ENCODE data around the gene GNB1L. TPM values are rescaled to one million over a fixed set of nuclear protein-coding genes. Genes with fewer than 3 reads are reported as not detected.

GNB1L gene
- total RNA-seq, 1 experiment from 2014 or later, result 10.3 TPM

DNA sequence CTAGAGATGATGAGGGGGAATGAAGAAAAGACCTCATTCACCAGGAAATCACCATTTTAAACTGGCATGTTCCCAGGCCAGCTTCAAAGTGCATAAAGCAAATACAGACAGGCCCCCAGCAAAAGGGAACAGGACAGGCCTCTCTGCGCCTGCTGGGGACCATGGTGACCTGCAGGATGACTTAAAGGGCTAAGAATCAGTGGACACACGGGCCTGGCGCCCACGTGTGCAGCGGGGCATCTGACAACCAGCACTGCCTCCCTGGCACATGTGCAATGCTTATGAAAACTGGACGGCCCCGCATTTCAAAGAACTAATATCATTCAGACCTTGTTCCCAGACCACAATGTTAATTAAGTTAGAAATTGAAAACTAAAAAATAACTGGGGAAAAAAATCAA is 58.5 kb downstream of the GNB1L start:
- no peak for DNase-seq
- no peaks in the 10 kb centered on the region for H3F3A ChIP-seq (ENCODE audit: insufficient read depth, low read depth)
- ChIA-PET POLR2A (ENCODE audit: unreplicated experiment) (no interaction called here), CTCF (no interaction called here)
- intact Hi-C loops (cut with micrococcal nuclease; ENCODE audit: unreplicated experiment), result no loop called here
- no peaks in the 10 kb centered on the region for H4K20me1 ChIP-seq (ENCODE audit: insufficient read depth)
- no peaks in the 10 kb centered on the region for H3K36me3 ChIP-seq (ENCODE audit: low read depth)
- no peaks in the 10 kb centered on the region for H3K79me2 ChIP-seq (ENCODE audit: low read depth)
- H3K9me2 ChIP-seq (ENCODE audit: insufficient read depth), result no peaks in the 10 kb centered on the region
- H3K27me3 ChIP-seq (ENCODE audit: insufficient read depth, low read depth), result no peaks in the 10 kb centered on the region
- H2AFZ ChIP-seq, result no peak overlapping the region
- no peak overlapping the region for H3K4me3 ChIP-seq
- H3K9me3 ChIP-seq (ENCODE audit: insufficient read depth, low read depth), result no peaks in the 10 kb centered on the region
- no peak for TF ChIP-seq EZH2 (IDR thresholded peaks at IDR 0.05; ENCODE audit: low read depth)
- TF ChIP-seq, protein P1, sequence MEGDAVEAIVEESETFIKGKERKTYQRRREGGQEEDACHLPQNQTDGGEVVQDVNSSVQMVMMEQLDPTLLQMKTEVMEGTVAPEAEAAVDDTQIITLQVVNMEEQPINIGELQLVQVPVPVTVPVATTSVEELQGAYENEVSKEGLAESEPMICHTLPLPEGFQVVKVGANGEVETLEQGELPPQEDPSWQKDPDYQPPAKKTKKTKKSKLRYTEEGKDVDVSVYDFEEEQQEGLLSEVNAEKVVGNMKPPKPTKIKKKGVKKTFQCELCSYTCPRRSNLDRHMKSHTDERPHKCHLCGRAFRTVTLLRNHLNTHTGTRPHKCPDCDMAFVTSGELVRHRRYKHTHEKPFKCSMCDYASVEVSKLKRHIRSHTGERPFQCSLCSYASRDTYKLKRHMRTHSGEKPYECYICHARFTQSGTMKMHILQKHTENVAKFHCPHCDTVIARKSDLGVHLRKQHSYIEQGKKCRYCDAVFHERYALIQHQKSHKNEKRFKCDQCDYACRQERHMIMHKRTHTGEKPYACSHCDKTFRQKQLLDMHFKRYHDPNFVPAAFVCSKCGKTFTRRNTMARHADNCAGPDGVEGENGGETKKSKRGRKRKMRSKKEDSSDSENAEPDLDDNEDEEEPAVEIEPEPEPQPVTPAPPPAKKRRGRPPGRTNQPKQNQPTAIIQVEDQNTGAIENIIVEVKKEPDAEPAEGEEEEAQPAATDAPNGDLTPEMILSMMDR (conservative IDR thresholded peaks at IDR 0.05), result no peak
- no peak overlapping the region for H3K4me2 ChIP-seq
- no peak overlapping the region for H3K27ac ChIP-seq
- BruUV-seq (replicated peaks), result no TSS peak
- H3K4me1 ChIP-seq (replicated peaks; ENCODE audit: insufficient read depth), result no peaks in the 10 kb centered on the region

DNA sequence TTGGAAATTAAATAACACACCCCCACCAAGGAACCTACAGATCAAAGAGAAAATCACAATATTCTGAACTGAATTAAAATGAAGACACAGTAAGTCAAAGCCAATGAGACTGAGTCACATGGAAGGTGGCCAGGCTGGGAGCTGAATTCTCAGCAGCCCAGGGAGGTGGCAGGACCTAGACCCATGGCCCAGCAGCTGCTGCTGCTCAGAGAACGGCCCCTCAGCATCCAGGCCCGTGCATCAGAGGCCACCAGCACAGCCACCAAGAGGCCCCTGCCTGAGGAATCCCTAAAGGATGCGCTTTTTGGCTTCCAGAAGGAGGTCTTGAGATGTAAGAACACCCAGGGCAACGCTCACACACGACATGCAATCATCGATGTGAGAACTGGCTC is 59.1 kb downstream of the GNB1L start:
- Histone ChIP-seq H3K79me2 (ENCODE audit: low read depth) (no peaks in the 10 kb centered on the region), H3K27me3 (ENCODE audit: insufficient read depth, low read depth) (no peaks in the 10 kb centered on the region), H3K9me3 (ENCODE audit: insufficient read depth, low read depth) (no peaks in the 10 kb centered on the region), H3K4me3 (no peak overlapping the region), H3F3A (ENCODE audit: insufficient read depth, low read depth) (no peaks in the 10 kb centered on the region), H3K27ac (no peak overlapping the region), H4K20me1 (ENCODE audit: insufficient read depth) (no peaks in the 10 kb centered on the region), H2AFZ (no peak overlapping the region), H3K4me1 (replicated peaks; ENCODE audit: insufficient read depth) (no peaks in the 10 kb centered on the region), H3K4me2 (no peak overlapping the region), H3K36me3 (ENCODE audit: low read depth) (no peaks in the 10 kb centered on the region), H3K9me2 (ENCODE audit: insufficient read depth) (no peaks in the 10 kb centered on the region)
- intact Hi-C loops (cut with micrococcal nuclease; ENCODE audit: unreplicated experiment), result no loop called here
- BruUV-seq (replicated peaks), result no TSS peak
- POLR2A ChIA-PET (ENCODE audit: unreplicated experiment), result no interaction called here
- no peak for DNase-seq
- TF ChIP-seq, protein P1 (conservative IDR thresholded peaks at IDR 0.05), result no peak
- TF ChIP-seq EZH2 (IDR thresholded peaks at IDR 0.05; ENCODE audit: low read depth), result no peak
- CTCF ChIA-PET, result no interaction called here

DNA sequence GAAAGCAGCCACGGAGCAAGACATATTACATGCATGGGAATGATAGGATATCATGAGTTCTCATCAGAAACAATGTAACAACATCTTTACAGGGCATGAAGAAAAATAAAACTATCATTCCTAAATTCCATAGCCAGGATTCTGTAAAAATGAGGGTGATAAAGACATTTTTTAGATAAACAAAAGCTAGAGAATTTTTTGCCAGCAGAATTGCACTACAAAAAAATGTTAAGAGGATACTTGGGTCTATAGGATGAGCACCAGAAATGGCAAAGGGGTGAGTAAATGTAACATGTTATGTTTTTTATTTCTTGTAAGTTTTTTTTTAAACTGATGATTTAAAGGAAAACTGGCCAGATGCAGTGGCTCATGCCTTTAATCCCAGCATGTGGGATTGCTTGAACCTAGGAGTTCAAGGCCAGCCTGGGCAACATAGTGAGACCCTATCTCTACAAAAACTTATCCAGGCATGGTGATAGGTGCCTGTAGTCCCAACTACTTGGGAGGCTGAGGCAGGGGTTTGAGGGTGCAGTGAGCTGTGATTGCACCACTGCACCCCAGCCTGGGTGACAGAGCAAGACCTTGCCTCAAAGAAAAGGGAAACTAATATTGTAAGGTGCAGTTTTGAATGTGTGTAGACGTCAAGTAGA is 60.9 kb downstream of the GNB1L start:
- H3F3A ChIP-seq (ENCODE audit: insufficient read depth, low read depth), result no peaks in the 10 kb centered on the region
- H3K27me3 ChIP-seq (ENCODE audit: insufficient read depth, low read depth), result no peaks in the 10 kb centered on the region
- DNase-seq, result no peak
- TF ChIP-seq, protein P1 (conservative IDR thresholded peaks at IDR 0.05), result no peak
- TF ChIP-seq EZH2 (IDR thresholded peaks at IDR 0.05; ENCODE audit: low read depth), result no peak
- H3K36me3 ChIP-seq (ENCODE audit: low read depth), result no peaks in the 10 kb centered on the region
- CTCF ChIA-PET, result no interaction called here
- no peak overlapping the region for H3K4me2 ChIP-seq
- H2AFZ ChIP-seq, result no peak overlapping the region
- intact Hi-C loops (cut with micrococcal nuclease; ENCODE audit: unreplicated experiment), result no loop called here
- no peaks in the 10 kb centered on the region for H3K4me1 ChIP-seq (replicated peaks; ENCODE audit: insufficient read depth)
- no TSS peak for BruUV-seq (replicated peaks)
- no peaks in the 10 kb centered on the region for H3K9me3 ChIP-seq (ENCODE audit: insufficient read depth, low read depth)
- no peak overlapping the region for H3K27ac ChIP-seq
- no peak overlapping the region for H3K4me3 ChIP-seq
- H3K79me2 ChIP-seq (ENCODE audit: low read depth), result no peaks in the 10 kb centered on the region
- H3K9me2 ChIP-seq (ENCODE audit: insufficient read depth), result no peaks in the 10 kb centered on the region
- POLR2A ChIA-PET (ENCODE audit: unreplicated experiment), result no interaction called here
- H4K20me1 ChIP-seq (ENCODE audit: insufficient read depth), result no peaks in the 10 kb centered on the region
